Stimulated activated CD8-positive, alpha-beta memory T cell treated with anti-CD3 and anti-CD28 coated beads, Interleukin-7, amount 100 ng/mL, for 4 hours (primary cell): ENCODE results near the gene MTR.

Source experiments
- DNase-seq, 2 donors: peaks; one replicate each; pipeline ENCODE4 v3.0.0-alpha.2; 2020; ENCODE audit warnings: low read depth in 2 of 2

The MTR gene

GRCh38 chr1:236951672-236952071 is 156.6 kb downstream of the MTR start:
- DNase-seq, result no peak

- no peak for DNase-seq
Measured at GRCh38 chr1:236952246-236953003, 157.3 kb downstream of the MTR start.

- DNase-seq, result no peak
Measured at GRCh38 chr1:236953151-236953700, 158.1 kb downstream of the MTR start.
